GM12891 (cell line): ENCODE measurements around the gene CASP10.
"Not testable (repeated sequence)": the region's sequence is repeated elsewhere in the genome, so short reads cannot be mapped to it uniquely, and the experiment has no call there.

Experiments
- DNase-seq: peaks from one replicate; pipeline ENCODE4 v3.0.0; 2011; ENCODE audit warnings: low spot score; ENCODE audit not compliant: insufficient read length
- FAIRE-seq: peaks from 2 replicates; lab custom pipeline; 2011; peaks lifted over from hg19 to GRCh38; lab: Jason Lieb, UNC
- PAX5 ChIP-seq: IDR thresholded peaks from 2 replicates; pipeline ENCODE4 v1.6.1; 2011; ENCODE audit warnings: low read length, moderate library complexity, mild to moderate bottlenecking; ENCODE audit not compliant: insufficient read depth, severe bottlenecking
- POLR2A ChIP-seq: IDR thresholded peaks from 2 replicates; pipeline ENCODE4 v1.6.1; 2011; ENCODE audit warnings: low read depth, low read length, control low read depth
- POLR2AphosphoS5 ChIP-seq: IDR thresholded peaks from 2 replicates; pipeline ENCODE4 v1.6.1; 2011; ENCODE audit warnings: low read depth, low read length, control low read depth
- POU2F2 ChIP-seq: IDR thresholded peaks from 2 replicates; pipeline ENCODE4 v1.6.1; 2011; ENCODE audit warnings: low read depth, mild to moderate bottlenecking, control low read depth, low read length, moderate library complexity
- SPI1 ChIP-seq: IDR thresholded peaks from 2 replicates; pipeline ENCODE4 v1.6.1; 2011; ENCODE audit warnings: low read depth, low read length, control low read depth
- TAF1 ChIP-seq: IDR thresholded peaks from 2 replicates; pipeline ENCODE4 v1.6.1; 2011; ENCODE audit warnings: low read depth, low read length, control low read depth

Gene CASP10

GRCh38 chr2:201231781-201232466, 49.0 kb downstream of the CASP10 start:
- peak; percentile 92 for FAIRE-seq
- peak; percentile 54 for DNase-seq

GRCh38 chr2:201232467-201232815, 49.5 kb downstream of the CASP10 start:
- FAIRE-seq (no peak), DNase-seq (no peak)
- no peak for TF ChIP-seq POU2F2
- no peak for TF ChIP-seq POLR2AphosphoS5
- TF ChIP-seq TAF1: no peak
- TF ChIP-seq POLR2A: no peak
- TF ChIP-seq SPI1: no peak
- no peak for TF ChIP-seq PAX5

More at GRCh38 chr2:201231781-201232466, 49.0 kb downstream of the CASP10 start:
- TF ChIP-seq POLR2AphosphoS5: peak; percentile 67
- peak; percentile 78 for TF ChIP-seq TAF1
- TF ChIP-seq POLR2A: peak; percentile 67
- TF ChIP-seq PAX5: no peak

- DNase-seq (peak; percentile 46), FAIRE-seq (peak; percentile 97)
- peak; percentile 78 for TF ChIP-seq POLR2AphosphoS5
- no peak for TF ChIP-seq PAX5
- no peak for TF ChIP-seq SPI1
- peak; percentile 89 for TF ChIP-seq POLR2A
- peak; percentile 77 for TF ChIP-seq TAF1
- no peak for TF ChIP-seq POU2F2
Measured at GRCh38 chr2:201233192-201233811, 50.4 kb downstream of the CASP10 start.

- DNase-seq: no peak
- FAIRE-seq: peak; percentile 57
- no peak for TF ChIP-seq PAX5
- no peak for TF ChIP-seq POU2F2
- TF ChIP-seq POLR2AphosphoS5: no peak
- TF ChIP-seq TAF1: no peak
- TF ChIP-seq POLR2A: no peak
- no peak for TF ChIP-seq SPI1
Measured at GRCh38 chr2:201233812-201234662, 51.1 kb downstream of the CASP10 start.

GRCh38 chr2:201234663-201235135, 51.8 kb downstream of the CASP10 start:
- FAIRE-seq: no peak
- TF ChIP-seq PAX5 (no peak), POU2F2 (no peak), POLR2A (no peak), TAF1 (no peak), SPI1 (no peak), POLR2AphosphoS5 (no peak)
- no peak for DNase-seq

- TF ChIP-seq POU2F2 (no peak), POLR2AphosphoS5 (no peak), TAF1 (no peak), PAX5 (no peak), POLR2A (no peak), SPI1 (no peak)
- FAIRE-seq (peak; percentile 78), DNase-seq (no peak)
Measured at GRCh38 chr2:201235860-201236811, 53.2 kb downstream of the CASP10 start.

- FAIRE-seq (peak; percentile 41), DNase-seq (no peak)
- no peak for TF ChIP-seq PAX5
- TF ChIP-seq POLR2A: no peak
- TF ChIP-seq TAF1: no peak
- no peak for TF ChIP-seq SPI1
- no peak for TF ChIP-seq POU2F2
- TF ChIP-seq POLR2AphosphoS5: no peak
Measured at GRCh38 chr2:201237486-201238123, 54.7 kb downstream of the CASP10 start.

- not testable (repeated sequence) for FAIRE-seq, DNase-seq
Measured at GRCh38 chr2:201239167-201239935, 56.4 kb downstream of the CASP10 start.
